ENCODE measurements around the gene MYOCOS. TPM values are rescaled to one million over a fixed set of nuclear protein-coding genes. Genes with fewer than 3 reads are reported as not detected.

The MYOCOS gene
- total RNA-seq, 1 donor from 2014 or later: not detected

DNA sequence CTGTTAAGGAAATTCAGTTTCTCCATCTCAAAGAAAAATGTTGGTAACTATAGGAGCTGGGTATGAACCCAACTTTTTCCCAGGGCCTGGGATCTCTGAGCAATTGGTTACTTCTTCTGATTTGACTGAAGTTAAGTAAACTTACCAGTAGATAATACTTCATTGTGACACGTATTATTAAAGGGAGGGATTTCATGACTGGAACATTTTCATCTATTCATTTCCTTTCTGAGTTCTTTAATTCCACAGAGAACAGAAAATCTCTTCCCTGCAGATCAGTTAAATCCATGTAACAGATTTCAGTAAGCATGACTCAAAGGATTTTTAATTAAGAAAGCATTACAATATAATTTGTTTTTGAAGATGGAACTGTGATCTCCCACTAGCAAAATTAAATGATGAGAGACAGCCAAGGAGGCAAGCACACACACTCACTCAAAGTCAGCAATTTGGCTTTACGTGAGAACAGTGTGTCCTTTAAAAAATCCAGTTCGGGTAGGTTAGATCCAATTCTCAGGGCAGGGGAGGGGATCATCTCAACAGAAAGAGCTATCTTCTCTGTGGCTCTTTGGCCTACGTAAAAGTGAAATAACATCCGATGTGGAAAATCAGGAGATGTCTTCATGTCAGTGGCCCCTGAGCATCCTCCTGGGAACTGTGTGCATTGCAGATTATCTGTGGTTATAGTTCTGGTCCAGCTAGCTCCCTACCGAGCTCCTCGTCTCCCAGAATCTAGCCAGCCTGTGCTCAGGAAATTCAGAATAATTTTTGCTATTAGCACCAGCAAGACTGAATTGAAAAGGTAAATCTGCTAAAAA, 41.2 kb downstream of the MYOCOS start:
- DNase-seq (ENCODE audit: low read depth in 2 of 2): no peak

DNA sequence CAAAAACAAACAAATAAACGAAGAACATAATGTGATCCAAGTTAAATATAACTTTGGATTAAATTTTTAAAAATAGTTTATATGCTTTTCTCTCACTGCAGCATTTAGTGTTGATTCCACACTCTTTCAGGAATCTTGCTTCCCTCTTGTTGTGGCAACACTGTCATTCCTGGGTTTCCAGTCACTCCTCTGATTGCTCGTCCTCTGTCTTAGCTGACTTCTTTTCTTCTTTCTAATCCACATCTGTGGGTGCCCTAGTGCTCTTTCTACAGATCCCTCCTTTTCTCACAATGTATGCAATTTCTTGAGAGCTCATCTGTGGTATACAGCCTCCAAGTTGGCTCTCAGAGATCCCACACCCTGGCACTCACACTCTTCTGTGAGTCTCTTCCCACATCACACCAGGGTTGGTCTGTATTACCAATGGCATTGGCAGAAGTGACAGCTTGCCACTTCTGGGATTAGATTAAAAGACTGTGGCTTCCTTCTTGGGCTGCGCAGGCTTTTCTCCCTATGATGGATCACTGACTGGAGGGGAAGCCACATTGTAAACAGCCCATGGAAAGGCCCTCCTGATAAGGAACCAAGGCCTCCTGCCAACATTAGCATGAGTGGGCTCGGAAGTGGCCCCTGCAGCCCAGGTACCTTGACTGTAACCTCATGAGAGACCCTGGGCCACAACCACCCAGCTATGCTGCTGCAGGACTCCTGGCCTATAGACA, 42.0 kb downstream of the MYOCOS start:
- peak in 1 of 2 donors; percentile 7 for DNase-seq (ENCODE audit: low read depth in 2 of 2)

DNA sequence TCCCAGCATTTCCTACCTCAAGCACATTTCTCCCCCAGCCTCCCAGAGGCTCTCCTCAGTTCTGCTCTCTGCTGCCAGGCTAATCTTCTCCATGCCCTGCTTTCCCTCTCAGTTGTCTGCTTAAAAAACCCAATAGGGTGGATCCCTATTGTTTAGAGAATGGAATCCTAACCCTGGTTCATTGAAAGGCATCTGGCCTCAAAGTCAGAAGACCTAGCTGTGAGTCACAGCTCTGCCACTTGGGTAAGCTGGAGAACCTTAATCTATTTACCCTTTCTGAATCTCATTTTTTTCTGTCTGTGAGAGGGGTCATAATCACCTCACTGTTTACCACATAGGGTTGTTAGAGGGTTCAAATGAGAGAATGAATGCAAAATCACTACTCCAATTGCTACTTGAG, 42.9 kb downstream of the MYOCOS start:
- DNase-seq (ENCODE audit: low read depth in 2 of 2): no peak

DNA sequence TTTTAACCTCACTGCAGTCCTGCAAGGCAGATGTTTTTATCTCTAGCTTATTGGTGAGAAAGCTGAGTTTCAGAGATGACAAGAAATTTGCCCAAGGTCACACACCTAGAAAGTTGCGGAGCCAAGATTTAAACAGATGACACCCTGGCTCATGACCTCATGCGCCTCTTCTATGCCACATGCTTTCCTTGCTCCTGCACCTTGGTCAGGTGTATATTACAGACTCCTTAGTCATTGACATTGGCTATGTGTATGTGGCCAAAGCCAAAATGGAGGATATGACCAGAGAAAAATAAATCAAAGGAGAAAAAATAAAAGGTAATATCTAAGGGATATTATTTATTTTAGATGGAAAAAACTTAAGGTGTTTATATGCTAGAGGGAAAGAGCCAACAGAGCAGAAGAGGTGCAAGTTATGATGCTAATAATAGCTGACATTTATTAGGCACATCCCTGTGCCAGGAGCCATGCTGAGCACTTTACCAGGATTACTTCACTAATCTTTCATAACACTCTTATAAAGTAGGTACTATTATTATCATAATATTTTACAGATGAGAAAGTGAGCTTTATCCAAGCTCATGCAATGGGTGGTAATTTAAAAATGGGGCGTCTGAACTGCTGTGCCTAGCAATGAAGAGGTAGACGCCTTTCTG, 44.2 kb downstream of the MYOCOS start:
- no peak for DNase-seq (ENCODE audit: low read depth in 2 of 2)

DNA sequence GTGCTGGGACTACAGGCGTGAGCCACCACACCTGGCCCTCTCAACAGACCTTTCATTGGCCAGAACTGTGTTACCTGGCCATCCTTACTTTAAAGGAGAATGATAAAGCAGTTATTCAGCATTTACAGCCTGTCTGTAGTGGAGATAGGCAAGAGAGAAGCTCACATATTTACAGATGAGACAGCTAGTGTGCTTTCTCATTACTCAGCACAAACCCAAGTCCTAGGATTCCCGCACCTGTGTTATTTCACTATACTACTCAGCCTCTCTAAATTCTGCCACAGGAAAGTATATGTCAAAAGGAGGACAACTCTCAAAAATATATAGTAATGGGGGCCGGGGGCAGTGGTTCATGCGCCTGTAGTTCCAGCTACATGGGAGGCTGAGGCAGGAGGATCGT, 46.3 kb downstream of the MYOCOS start:
- no peak for DNase-seq (ENCODE audit: low read depth in 2 of 2)

- DNase-seq (ENCODE audit: low read depth in 2 of 2): no peak
Measured at GRCh38 chr1:171670739-171671138, 48.7 kb downstream of the MYOCOS start.

DNA sequence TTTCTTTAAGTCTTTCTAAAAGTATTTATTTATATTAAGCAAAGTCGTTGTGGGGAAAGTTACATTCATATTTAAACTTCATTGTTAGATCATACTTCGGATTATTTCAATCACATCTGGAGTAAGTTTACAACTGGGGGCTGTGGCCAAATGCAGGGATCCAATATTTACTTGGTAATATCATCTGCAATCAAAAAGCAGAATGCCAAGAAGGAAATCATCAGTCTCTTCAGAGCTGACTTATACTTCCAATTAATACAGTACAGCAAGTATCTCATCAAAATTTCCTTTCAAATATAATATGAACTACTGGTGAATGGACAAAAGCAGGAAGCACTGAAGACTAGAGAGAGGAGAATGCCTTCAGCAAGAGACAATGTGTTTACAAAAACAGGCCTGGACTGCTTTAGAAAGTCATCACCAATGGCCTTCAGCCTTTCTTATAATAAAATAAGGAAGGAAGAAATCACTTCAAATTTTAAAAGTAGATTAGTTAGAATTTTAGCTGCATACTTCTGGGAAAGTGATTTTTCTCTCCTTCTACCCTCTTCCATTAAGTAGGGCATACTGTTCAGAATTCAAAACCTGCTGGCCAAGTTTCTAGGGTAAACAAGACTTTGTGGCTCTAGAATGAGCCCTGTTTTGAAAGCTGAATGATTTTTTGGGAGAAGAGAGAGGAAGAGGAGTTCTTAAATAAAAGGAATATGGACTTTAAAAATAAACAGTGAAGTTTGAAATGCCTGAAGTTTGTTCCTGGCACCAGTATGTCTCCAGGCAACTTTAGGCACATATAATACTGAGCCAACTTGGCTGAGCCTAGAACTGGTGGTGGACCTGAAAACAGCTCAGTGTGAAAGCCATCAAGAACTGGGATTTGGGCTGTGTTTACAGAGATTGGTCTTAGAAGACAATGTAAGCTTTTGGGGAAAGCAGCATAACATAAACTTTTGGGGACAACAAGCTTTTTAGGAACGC, 52.7 kb downstream of the MYOCOS start:
- no peak for DNase-seq (ENCODE audit: low read depth in 2 of 2)

Other genes with a start within 250 kb of the MYOCOS start
- gene PRRC2C, start 136.7 kb upstream of the MYOCOS start, total RNA-seq: 31.6 and 34.5 TPM in 2 replicates
- not detected in 2 replicates for gene MYOC, start 30.4 kb downstream of the MYOCOS start, total RNA-seq
- gene VAMP4, start 119.8 kb downstream of the MYOCOS start, total RNA-seq: 3.9 and 5.4 TPM in 2 replicates
- 17.0 and 27.0 TPM in 2 replicates for gene METTL13, start 159.4 kb downstream of the MYOCOS start, total RNA-seq
- 1.1 and 4.0 TPM in 2 replicates for gene DNM3, start 219.3 kb downstream of the MYOCOS start, total RNA-seq

Measured in lung microvascular endothelial cell (primary cell).